Coronary artery (tissue), 2 donors: ENCODE results near the gene SLC2A13.
A peak's percentile ranks its signal among the peaks of the same experiment; 100 is the strongest.

Experiments used
- DNase-seq: peaks from one replicate; pipeline ENCODE4 v3.0.0-alpha.2; 2017; ENCODE audit warnings: low spot score
- H3K27ac ChIP-seq, 2 donors: fragments of 200-600 bp; sonication (generic); one replicate each; pipeline ENCODE4 v1.5.1; 2016 to 2019
- H3K4me3 ChIP-seq: fragments of 200-600 bp; sonication (generic); 2 replicates; pipeline ENCODE4 v1.5.1; 2016; ENCODE audit warnings: mild to moderate bottlenecking, moderate library complexity
- TF ChIP-seq, protein P1 (sequence below): fragments of 200-600 bp; sonication (generic); IDR thresholded peaks from one replicate; pipeline ENCODE4 v1.5.1; 2019; ENCODE audit warnings: antibody characterized with exemption

Gene SLC2A13

DNA sequence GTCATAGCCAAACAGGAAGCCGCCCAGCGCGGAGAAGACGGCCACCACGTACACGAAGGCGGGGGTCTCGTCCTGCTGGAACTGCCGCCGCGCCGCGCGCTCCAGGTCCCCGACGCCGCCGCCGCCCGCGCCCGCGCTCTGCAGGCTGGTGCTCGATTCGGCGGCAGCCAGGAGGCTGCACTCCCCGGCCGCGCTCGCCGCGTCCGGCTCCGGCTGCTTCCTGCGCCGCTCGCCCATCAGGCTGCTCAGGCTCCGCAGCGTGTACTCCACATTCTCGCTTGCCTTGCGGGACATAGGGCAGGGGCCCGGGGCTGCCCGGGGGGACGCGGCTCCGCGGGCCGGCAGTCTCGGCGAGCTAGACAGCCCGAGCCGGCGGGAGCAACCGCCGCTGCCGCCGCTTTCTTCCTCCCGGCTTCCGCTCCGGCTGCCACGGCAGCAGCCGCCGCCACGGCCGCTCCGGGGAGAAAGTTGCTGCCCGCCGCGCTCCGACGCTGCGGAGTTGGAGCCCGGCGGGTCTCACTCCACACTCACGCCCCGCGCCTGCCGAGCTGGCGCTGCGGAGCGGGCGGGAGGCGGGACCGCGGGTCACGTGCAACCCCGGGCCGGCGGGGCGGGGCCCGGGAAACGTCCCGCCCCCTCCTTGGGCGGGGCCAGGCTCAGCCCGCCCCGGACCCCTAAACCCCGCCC lies at the start of gene SLC2A13:
Gene SLC2A13 (minus strand): TSS at position 567 of the 687 bp plus-strand sequence. CDS start 273 bp downstream, at position 294.
- H3K4me3 ChIP-seq: peak within 1 kb of the TSS; percentile 97
- peak within 1 kb of the TSS; percentile 81 to 94 for H3K27ac ChIP-seq
- peak; percentile 84 for DNase-seq
- TF ChIP-seq, protein P1, sequence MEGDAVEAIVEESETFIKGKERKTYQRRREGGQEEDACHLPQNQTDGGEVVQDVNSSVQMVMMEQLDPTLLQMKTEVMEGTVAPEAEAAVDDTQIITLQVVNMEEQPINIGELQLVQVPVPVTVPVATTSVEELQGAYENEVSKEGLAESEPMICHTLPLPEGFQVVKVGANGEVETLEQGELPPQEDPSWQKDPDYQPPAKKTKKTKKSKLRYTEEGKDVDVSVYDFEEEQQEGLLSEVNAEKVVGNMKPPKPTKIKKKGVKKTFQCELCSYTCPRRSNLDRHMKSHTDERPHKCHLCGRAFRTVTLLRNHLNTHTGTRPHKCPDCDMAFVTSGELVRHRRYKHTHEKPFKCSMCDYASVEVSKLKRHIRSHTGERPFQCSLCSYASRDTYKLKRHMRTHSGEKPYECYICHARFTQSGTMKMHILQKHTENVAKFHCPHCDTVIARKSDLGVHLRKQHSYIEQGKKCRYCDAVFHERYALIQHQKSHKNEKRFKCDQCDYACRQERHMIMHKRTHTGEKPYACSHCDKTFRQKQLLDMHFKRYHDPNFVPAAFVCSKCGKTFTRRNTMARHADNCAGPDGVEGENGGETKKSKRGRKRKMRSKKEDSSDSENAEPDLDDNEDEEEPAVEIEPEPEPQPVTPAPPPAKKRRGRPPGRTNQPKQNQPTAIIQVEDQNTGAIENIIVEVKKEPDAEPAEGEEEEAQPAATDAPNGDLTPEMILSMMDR: no peak

DNA sequence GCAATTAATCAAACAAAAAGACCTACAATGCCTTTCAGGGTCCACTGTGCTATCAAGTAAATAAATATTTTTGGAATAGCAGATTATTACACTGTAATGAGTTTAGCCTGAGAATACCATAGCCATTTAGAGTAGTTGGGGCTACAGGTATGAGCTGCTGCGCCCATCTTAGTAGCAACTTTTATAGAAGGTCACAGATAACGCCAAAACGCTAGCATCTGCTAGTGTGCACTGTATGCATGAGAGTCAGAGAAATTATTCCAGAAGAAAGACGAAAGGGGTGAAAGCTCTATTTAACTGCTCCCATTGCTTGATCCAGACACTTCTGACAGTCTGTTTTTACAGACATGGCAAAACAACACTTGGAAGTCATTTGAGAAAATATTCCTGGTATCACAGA lies 48.5 kb upstream of the SLC2A13 start:
- DNase-seq: no peak
- TF ChIP-seq, protein P1: no peak
- Histone ChIP-seq H3K27ac (no peak overlapping the region), H3K4me3 (no peak overlapping the region)

DNA sequence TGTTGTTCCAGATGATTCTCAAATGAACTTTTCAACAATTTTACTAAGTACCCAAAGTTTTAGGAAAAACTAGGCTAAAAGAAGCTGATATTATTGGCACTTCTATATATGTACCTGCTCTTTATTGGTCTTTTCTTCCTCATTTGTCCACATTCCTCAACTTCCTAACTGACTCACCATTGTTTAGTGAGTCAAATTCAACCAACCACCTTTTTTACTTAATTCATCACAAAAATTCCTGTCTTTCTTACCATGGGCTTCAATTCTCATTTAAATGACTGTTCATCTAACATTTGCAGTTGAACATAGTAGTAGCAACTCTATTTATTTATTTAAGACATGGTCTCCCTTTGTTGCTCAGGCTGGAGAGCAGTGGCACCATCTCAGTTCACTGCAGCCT lies 47.6 kb upstream of the SLC2A13 start:
- Histone ChIP-seq H3K4me3 (no peak overlapping the region), H3K27ac (no peak overlapping the region)
- TF ChIP-seq, protein P1: no peak
- no peak for DNase-seq

DNA sequence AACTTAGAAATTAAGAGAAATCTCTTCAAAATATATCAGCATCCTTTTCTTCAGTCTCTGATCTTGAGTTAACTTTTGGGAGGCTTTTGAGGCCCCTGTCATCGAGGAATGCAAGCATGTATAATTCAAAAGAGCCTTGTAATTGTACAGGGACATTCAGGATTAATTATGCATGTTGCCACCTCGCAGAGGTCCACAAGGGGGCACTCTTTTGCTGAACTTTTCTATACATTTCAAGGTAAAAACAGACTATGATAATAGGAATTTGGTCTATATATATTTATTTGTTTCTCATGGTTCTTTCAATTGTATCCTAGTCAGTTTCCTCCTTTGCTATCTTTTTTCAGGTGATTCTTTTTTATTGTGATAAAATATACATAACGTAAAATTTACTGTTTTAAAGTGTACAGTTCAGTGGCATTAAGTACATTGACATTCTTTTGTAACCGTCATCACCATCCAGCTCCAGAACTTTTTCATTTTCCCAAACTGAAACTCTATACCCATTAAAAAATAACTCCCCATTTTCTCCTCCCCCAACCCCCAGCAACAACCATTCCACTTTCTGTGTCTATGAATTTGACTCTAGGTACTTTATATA lies 47.0 kb upstream of the SLC2A13 start:
- DNase-seq: no peak
- Histone ChIP-seq H3K4me3 (no peak overlapping the region), H3K27ac (no peak overlapping the region)
- TF ChIP-seq, protein P1: peak; percentile 68

DNA sequence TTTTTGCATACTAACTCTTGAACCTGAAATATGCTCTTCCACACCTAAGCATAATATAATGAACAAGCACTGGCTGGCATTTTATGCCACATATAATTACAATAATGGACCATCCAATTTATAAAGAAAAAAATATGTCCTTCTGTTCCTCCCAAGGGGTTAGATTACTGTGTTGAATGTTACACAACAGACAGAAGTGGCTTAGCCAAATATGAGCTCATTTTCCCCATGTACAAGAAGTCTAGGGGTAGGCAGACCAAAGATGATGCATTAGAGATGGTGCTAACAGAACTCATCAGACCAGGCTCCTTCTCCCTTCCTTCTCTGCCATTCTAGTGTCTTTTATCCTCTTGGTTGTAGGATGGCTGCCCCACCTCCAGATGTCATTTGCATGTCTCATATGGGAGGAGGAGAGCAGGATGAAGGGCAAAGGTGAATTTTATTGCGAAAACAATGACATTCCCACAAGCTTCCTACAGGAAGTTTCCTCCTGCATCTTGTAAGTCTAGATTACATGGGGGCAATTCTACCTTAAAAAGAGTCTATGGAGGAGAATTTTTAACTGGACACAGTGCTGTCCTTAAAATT lies 43.9 kb upstream of the SLC2A13 start:
- Histone ChIP-seq H3K27ac (no peak overlapping the region), H3K4me3 (no peak overlapping the region)
- TF ChIP-seq, protein P1: no peak
- DNase-seq: no peak

DNA sequence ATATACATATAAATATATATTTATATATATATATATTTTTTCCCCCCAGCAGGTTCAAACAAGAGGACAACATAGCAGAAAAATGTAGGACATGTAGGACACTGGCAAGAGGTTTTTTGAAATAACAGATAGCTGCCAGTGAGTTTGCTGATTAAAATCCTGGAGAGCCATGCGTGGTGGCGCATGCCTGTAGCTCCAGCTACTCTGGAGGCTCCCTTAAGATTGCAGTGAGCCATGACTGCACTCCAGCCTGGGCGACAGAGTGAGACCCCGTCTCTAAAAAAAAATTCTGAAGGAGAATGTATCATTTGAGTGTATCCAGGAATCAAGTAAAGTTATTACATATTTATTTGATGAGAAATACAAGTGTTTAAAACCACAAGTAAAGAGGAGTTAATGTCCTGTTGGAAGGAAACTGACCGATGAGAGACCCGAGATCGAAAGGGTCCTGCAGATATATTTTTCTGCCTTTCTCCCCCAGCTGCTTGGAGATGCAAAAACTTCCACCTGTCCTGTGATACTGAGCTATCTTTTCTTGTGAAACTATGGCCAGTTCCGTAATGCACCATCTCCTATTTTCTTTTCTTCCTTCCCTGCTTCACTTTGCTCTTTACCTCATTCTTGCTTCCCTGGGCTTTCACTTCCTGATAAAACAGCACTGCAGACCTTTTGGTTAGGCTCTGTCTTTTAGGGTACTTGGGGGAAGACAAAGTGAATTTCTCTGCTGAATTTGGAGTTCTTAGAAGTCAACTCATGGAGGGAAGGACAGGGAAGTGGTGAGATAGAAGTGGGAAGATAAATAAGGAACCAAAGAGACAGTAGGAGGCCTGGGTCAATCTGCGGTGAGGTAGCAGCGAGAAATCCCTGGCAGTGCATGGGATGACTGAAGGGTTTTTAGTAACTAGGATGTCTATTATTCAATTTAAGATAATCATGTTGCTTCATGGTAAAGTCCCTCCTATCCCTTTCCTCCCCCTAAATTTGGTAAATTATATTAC lies 41.2 kb upstream of the SLC2A13 start:
- no peak overlapping the region for H3K4me3 ChIP-seq
- DNase-seq: peak; percentile 74
- no peak overlapping the region for H3K27ac ChIP-seq
- TF ChIP-seq, protein P1: no peak
